Right renal cortex interstitium (tissue), 3 donors: ENCODE data around the gene PKIB. TPM values are rescaled to one million over a fixed set of nuclear protein-coding genes. Genes with fewer than 3 reads are reported as not detected.

ENCODE experiments used
- DNase-seq, 3 donors: peaks; one replicate each; pipeline ENCODE4 v3.0.0-alpha.2; 2013; ENCODE audit warnings: low read depth in 3 of 3, low spot score in 2 of 3
- polyA plus RNA-seq, 3 donors: library from polyadenylated mRNA; unstranded; fragments of 120-200 nt; gene quantifications; one replicate each; pipeline ENCODE4 v1.2.1, GENCODE V29; 2013; ENCODE audit not compliant: insufficient read length in 3 of 3

The PKIB gene
- polyA plus RNA-seq, 3 donors = 1.7 to 2.0 (median 1.8) TPM

GRCh38 chr6:122663981-122664380, 53.8 kb downstream of the PKIB start:
- no peak for DNase-seq

DNA sequence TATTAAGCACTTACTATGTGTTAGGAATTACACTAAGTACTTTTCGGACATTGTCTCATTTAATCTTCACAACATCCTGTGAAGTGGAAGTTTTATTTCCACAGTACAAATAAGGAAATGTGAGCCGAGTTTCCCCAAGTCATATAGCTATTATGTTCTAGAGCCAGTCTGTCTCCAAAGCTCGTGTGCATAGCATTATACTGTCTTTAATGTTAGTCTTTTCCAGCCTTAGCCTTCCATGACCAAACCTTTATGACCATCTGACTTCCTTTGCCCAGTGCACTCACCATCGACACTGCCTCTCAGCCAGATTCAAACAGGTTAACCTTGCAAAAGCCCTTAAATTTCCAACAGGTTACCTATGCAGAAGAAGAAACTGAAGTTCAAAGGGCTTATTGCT, 55.7 kb downstream of the PKIB start:
- DNase-seq = no peak

GRCh38 chr6:122666418-122666817, 56.2 kb downstream of the PKIB start:
- DNase-seq = no peak

DNA sequence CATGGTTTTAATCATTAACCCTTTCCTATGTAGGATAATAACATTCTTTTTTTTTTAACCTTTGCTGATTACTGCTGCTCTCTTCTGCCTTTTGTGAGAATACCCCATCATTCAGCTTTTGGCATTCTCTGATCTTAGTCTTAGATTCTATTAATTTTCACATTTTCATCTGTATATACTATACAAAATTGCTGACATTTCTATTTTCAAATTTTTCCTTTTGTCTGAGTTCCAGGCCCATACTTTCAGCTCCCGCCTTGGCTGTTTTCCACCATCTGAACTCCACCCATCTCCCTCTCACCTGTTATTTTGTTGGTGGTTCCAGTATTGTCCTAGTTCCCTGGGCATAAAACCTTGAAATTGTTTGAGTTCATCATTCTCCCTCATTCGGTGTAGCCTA, 59.2 kb downstream of the PKIB start:
- DNase-seq = no peak

GRCh38 chr6:122669868-122670267, 59.7 kb downstream of the PKIB start:
- no peak for DNase-seq

DNA sequence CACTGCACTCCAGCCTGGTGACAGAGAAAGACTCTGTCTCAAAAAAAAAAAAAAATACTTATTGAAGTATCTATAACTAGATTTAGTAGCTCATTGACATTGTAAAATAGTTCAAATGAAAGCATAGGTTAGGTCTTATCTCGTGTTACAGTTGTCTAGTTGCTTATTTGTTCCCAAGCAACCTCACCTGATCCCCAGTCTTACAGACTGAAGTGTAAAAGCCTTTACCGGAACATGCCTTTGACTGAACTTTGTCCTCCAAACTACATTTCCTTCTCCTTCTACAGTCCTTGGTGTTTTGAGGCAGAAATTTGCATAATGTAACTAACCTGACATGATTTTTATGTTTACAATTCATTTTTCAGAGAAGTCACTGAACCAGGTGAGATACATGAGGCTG, 61.0 kb downstream of the PKIB start:
- DNase-seq = no peak

DNA sequence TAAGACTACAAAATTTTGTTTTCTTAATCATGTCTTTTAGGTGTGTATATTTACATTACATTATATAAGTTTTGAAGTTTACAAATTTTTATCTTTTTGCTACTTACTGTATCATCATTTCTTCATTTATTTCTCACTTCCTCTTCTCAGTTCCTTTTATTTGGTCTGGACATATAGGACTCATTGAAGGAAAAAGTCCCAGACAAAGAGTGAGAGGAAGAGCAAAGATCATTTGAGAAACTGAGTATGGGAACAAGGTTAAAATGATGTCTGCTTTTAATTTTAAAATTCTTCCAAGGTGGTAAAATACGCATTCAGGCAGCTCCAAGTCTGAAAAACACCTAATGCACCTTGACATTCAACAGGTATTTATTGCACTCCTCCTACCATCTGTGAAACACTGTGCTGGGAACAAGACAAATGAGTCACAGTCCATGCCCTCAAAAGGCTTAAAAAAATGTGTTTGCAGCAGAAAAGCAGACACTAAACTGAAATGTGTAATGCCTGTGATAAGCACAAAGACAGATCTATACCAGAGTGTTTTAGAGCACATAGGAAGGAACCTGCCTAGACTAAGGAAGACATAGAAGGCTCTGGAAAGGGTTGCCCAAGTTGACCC, 63.2 kb downstream of the PKIB start:
- no peak for DNase-seq

DNA sequence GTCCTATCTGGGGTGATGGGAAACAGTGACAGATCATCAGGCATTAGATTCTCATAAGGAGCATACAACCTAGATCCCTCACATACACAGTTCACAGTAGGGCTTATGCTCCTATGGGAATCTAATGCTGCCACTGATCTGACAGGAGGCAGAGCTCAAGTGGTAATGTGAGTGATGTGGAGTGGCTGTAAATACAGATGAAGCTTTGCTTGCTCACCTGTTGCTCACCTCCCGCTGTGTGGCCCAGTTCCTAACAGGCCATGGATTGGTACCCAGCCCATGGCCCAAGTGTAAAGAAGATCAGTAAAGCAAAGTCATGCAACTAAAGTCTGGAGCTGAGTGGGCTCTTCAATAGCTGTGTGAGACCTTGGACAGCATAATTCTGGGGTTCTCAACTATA, 65.9 kb downstream of the PKIB start:
- no peak for DNase-seq

- no peak for DNase-seq
Measured at GRCh38 chr6:122676688-122677087, 66.5 kb downstream of the PKIB start.

DNA sequence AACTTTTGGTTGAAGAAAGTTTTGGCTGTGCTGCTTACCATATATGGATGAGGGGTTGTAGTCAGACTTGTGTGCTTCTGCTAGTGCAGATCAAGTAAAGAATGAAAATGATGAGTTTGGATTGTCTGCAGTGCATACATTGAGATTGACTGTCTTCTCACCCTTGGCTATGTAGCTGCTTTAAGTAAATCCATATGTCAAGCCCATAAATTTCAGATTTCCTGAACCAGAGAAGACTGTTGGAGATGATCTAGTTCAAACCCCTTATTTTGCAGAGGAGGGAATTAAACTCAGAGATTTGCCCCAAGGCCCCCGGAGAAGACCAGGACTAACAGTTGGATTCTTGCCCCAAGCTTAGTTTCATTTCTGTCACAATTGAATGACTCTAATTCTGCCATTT, 67.2 kb downstream of the PKIB start:
- no peak for DNase-seq

GRCh38 chr6:122678841-122679240, 68.6 kb downstream of the PKIB start:
- DNase-seq = no peak

GRCh38 chr6:122681705-122682104, 71.5 kb downstream of the PKIB start:
- no peak for DNase-seq

GRCh38 chr6:122683989-122684651, 73.9 kb downstream of the PKIB start:
- DNase-seq = no peak

DNA sequence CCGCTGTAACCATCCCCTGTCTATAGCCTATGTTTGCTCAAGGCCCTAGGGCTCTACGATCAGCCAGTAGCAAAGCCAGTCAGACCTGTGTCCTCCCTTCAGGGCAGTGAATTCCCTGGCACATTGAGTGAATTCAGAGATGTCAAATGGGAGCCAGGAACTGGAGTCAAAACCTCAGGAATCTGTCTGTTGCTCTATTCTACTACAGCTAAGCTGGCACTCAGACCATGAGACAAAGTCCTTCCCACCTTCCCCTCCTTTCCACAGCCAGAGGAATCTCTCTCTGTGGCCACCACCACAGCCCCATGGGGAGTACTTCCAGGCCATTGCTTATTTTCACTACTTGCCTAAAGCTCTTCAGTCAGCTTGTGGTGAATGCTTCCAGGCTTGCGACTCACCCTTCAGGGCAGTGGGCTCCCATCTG, 82.0 kb downstream of the PKIB start:
- DNase-seq = no peak

DNA sequence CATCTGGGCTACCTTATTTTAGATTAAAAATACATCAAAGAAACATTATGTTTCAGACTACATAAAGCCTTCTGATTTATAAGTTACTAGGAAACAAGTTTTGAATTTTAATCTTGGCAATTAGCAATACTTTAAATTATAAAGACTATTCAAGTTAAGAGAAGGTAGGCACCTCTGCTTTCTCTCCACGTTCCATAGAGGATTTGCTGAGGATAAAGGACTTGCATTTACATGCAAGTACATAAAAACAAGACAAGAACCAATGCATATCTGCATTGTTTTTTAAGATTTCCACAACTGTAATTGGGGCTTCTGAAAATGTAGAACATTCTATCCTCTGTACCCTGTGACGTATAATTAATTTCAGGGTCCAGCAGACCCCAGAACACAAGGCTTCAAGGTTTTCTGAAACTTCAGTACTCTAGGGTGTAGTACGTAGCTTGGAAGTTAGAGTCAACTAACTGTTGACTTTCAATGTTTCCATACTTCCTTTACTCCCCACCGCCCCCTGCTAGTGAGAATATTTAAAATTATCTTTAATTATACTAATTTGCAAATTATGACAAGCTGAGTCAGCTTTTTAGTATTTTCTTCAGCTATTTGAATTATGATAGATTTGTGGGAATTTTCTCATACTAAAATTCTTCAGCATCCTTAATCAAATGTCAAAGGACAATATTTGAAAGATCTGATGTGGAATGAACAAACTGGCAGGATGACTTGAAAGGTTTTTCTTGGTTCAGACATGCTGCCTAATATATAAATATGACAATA, 82.8 kb downstream of the PKIB start:
- DNase-seq = no peak

DNA sequence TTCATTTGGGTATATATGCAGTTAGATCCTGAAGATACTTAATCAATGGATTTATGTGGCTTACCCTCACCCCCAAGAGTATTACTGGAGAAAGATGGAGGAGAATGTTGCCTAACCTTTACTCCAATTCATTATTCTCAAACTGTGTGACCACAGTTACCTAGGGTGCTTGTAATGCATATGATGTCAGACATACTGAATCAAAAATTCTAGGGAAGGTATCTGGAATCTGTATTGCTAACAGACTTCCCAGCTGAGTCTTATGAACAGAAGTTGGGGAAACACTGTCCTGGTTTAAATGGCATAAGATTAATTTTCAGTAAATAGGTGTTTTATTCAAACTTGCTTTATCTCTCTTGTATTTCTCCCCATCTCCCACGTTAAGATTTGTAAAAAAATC, 83.9 kb downstream of the PKIB start:
- no peak for DNase-seq

GRCh38 chr6:122694602-122695001, 84.4 kb downstream of the PKIB start:
- DNase-seq = no peak

DNA sequence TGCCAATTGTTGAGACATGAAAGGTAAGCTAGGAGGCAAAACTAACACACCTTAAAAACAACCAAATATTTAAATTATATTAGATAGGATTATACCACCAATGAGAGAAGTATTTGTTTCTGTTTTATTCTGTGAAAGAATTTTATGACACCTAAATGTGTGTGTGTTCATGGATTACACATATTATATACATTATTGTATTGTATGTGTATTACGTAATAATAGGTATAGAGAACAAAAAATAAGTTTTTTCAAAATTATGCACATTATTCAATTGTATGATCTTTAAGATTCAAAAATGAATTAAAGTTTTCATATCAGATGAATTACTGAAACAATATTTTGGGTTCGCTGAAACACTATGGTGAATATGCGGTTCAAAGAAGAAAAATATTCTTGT, 85.0 kb downstream of the PKIB start:
- no peak for DNase-seq

- DNase-seq = no peak
Measured at GRCh38 chr6:122696079-122696478, 85.9 kb downstream of the PKIB start.

DNA sequence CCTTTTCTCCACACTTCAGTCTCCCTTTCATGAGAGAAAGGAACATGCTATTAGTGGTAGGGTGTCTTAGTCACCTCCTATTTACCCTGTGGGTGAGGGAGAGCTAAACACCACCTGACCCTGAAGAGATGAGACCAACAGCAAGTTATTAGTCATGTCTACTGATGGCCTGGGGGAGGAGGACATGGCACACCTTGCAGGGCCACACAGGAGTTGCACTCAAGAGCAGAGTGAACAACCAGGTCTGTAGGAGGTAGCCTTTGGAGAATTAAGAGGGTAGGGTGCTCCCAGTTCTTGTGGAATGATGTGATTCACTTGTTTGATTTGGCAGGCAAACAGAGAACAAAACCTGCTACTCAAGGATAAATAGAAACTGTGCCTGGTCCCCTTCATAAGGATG, 86.6 kb downstream of the PKIB start:
- no peak for DNase-seq

GRCh38 chr6:122697458-122697857, 87.3 kb downstream of the PKIB start:
- DNase-seq = no peak

GRCh38 chr6:122701666-122702065, 91.5 kb downstream of the PKIB start:
- DNase-seq = no peak
